ENCODE measurements around the gene ABCA12.
A peak's percentile ranks its signal among the peaks of the same experiment; 100 is the strongest.

The ABCA12 gene

GRCh38 chr2:214995926-214996670, 142.3 kb downstream of the ABCA12 start:
- DNase-seq: no peak
- intact Hi-C loops (cut with DNase I): no loop called here

- DNase-seq: no peak
- intact Hi-C loops (cut with DNase I): no loop called here
These were observed 143.0 kb downstream of the ABCA12 start for GRCh38 chr2:214995409-214995808.

- intact Hi-C loops (cut with DNase I): no loop called here
- DNase-seq: no peak
These were observed 145.5 kb downstream of the ABCA12 start for GRCh38 chr2:214992911-214993310.

- intact Hi-C loops (cut with DNase I): no loop called here
- DNase-seq: no peak
These were observed 149.2 kb downstream of the ABCA12 start for GRCh38 chr2:214989187-214989586.

- intact Hi-C loops (cut with DNase I): no loop called here
- no peak for DNase-seq
These were observed 151.2 kb downstream of the ABCA12 start for GRCh38 chr2:214987261-214987660.

- intact Hi-C loops (cut with DNase I): no loop called here
- no peak for DNase-seq
These were observed 152.8 kb downstream of the ABCA12 start for GRCh38 chr2:214985619-214986018.

- intact Hi-C loops (cut with DNase I): no loop called here
- no peak for DNase-seq
These were observed 172.0 kb downstream of the ABCA12 start for GRCh38 chr2:214966420-214966819.

- no peak for DNase-seq
- intact Hi-C loops (cut with DNase I): no loop called here
These were observed 177.7 kb downstream of the ABCA12 start for GRCh38 chr2:214960677-214961076.

GRCh38 chr2:214946949-214947348, 191.5 kb downstream of the ABCA12 start:
- intact Hi-C loops (cut with DNase I): no loop called here
- no peak for DNase-seq

GRCh38 chr2:214934006-214934405, 204.4 kb downstream of the ABCA12 start:
- DNase-seq: no peak
- intact Hi-C loops (cut with DNase I): no loop called here

GRCh38 chr2:214904634-214905033, 233.8 kb downstream of the ABCA12 start:
- intact Hi-C loops (cut with DNase I): no loop called here
- no peak for DNase-seq

GRCh38 chr2:214904176-214904575, 234.2 kb downstream of the ABCA12 start:
- DNase-seq: no peak
- intact Hi-C loops (cut with DNase I): no loop called here

- intact Hi-C loops (cut with DNase I): no loop called here
These were observed 236.1 kb downstream of the ABCA12 start for GRCh38 chr2:214902286-214902685.

GRCh38 chr2:214899751-214900150, 238.7 kb downstream of the ABCA12 start:
- intact Hi-C loops (cut with DNase I): no loop called here

More at GRCh38 chr2:214902286-214902685, 236.1 kb downstream of the ABCA12 start:
- no peak for DNase-seq

GRCh38 chr2:214896274-214896673, 242.2 kb downstream of the ABCA12 start:
- intact Hi-C loops (cut with DNase I): no loop called here
- DNase-seq: no peak

More at GRCh38 chr2:214899751-214900150, 238.7 kb downstream of the ABCA12 start:
- DNase-seq: no peak

GRCh38 chr2:214895469-214895868, 243.0 kb downstream of the ABCA12 start:
- intact Hi-C loops (cut with DNase I): no loop called here
- DNase-seq: no peak

GRCh38 chr2:214889301-214889700, 249.1 kb downstream of the ABCA12 start:
- DNase-seq: no peak
- intact Hi-C loops (cut with DNase I): no loop called here

- intact Hi-C loops (cut with DNase I): no loop called here
- DNase-seq: peak in 5 of 42 donors; percentile 7 to 20 (median 10)
These were observed 256.7 kb downstream of the ABCA12 start for GRCh38 chr2:214881647-214882202.

All from head of caudate nucleus (tissue), 42 donors.